DND-41 (cell line): ENCODE data around the gene ANKRD13B.

Experiments used
- ATAC-seq: fragments of 200-7000 bp; cut with Tn5 transposase; 3 replicates; pipeline ENCODE4 v1.9.1; 2021; ENCODE audit warnings: low read depth; ENCODE audit not compliant: insufficient read depth
- DNase-seq: peaks from one replicate; pipeline ENCODE4 v3.0.0-alpha.2; 2020
- H2AFZ ChIP-seq: 2 replicates; pipeline ENCODE4 v1.6.0; 2012; ENCODE audit warnings: low read depth, low read length
- H3K27ac ChIP-seq: 2 replicates; pipeline ENCODE4 v1.5.1; 2012; ENCODE audit warnings: low read length, inconsistent platforms
- H3K27me3 ChIP-seq: fragments of 200-600 bp; sonication (generic); 2 replicates; pipeline ENCODE4 v1.6.0; 2012; ENCODE audit warnings: low read length, mild to moderate bottlenecking, inconsistent platforms; ENCODE audit not compliant: insufficient read depth, poor library complexity
- H3K36me3 ChIP-seq: 2 replicates; pipeline ENCODE4 v1.5.1; 2012; ENCODE audit warnings: low read length, inconsistent platforms; ENCODE audit not compliant: insufficient read depth
- H3K4me1 ChIP-seq: 2 replicates; pipeline ENCODE4 v1.5.1; 2012; ENCODE audit warnings: mild to moderate bottlenecking, low read length; ENCODE audit not compliant: insufficient read depth
- H3K4me2 ChIP-seq: 2 replicates; pipeline ENCODE4 v1.6.0; 2012; ENCODE audit warnings: mild to moderate bottlenecking, moderate library complexity, low read length, inconsistent platforms; ENCODE audit not compliant: insufficient read depth
- H3K4me3 ChIP-seq, 2 experiments: fragments of 200-600 bp in 1 of 2; shearing (Covaris generic) in 1 of 2; 2 replicates each; pipeline ENCODE4 v1.5.1; 2012 to 2016; ENCODE audit warnings: inconsistent platforms in 2 of 2, low read length in 2 of 2, mild to moderate bottlenecking in 2 of 2, low read depth in 1 of 2, moderate library complexity in 1 of 2
- H3K79me2 ChIP-seq: 2 replicates; pipeline ENCODE4 v1.6.0; 2012; ENCODE audit warnings: low read length, inconsistent platforms; ENCODE audit not compliant: insufficient read depth
- H3K9ac ChIP-seq: 2 replicates; pipeline ENCODE4 v1.6.0; 2012; ENCODE audit warnings: low read depth, mild to moderate bottlenecking, inconsistent platforms, low read length, moderate library complexity
- H3K9me3 ChIP-seq: 2 replicates; pipeline ENCODE4 v1.5.1; 2012; ENCODE audit warnings: low read length, moderate library complexity, mild to moderate bottlenecking, inconsistent platforms; ENCODE audit not compliant: insufficient read depth, severe bottlenecking
- H4K20me1 ChIP-seq: 2 replicates; pipeline ENCODE4 v1.6.0; 2012; ENCODE audit warnings: low read length; ENCODE audit not compliant: insufficient read depth
- EZH2 ChIP-seq: IDR thresholded peaks from 3 replicates; pipeline ENCODE4 v1.6.1; 2012; ENCODE audit warnings: borderline replicate concordance, low read depth, mild to moderate bottlenecking, moderate library complexity, low read length, inconsistent platforms; ENCODE audit not compliant: severe bottlenecking
- TF ChIP-seq, protein P1 (sequence below): IDR thresholded peaks from 2 replicates; pipeline ENCODE4 v1.5.1; 2012; ENCODE audit warnings: borderline replicate concordance, low read length, moderate library complexity, mild to moderate bottlenecking; ENCODE audit not compliant: poor library complexity, severe bottlenecking; ENCODE audit errors: extremely low read depth

ANKRD13B gene

DNA sequence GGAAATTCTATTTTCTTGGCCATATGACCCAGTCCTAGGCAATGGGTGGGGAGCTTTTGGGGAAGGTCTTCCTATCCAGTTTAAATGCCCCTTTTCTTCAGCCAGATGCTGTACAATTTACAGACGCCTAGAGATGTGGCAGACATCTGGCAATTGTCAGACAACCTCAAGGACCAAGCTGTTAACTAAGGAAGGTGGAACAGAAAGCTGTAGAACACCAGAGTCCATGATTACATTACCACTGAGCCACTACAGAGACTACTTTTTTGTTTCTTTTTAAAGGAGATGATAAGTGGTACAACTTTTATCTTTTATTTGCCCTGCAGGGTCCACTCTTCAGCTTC is 50.9 kb downstream of the ANKRD13B start:
- DNase-seq (no peak), ATAC-seq (no peak)
- no peak overlapping the region for H2AFZ ChIP-seq
- no peaks in the 10 kb centered on the region for H3K9me3 ChIP-seq
- H3K9ac ChIP-seq = no peak overlapping the region
- H3K36me3 ChIP-seq = peaks cover 7% of the 10 kb centered on the region; the same call in 1 of the 2 replicates
- no peaks in the 10 kb centered on the region for H4K20me1 ChIP-seq
- H3K27me3 ChIP-seq = no peaks in the 10 kb centered on the region
- H3K4me1 ChIP-seq = no peaks in the 10 kb centered on the region
- H3K79me2 ChIP-seq = no peaks in the 10 kb centered on the region
- TF ChIP-seq EZH2 = no peak
- TF ChIP-seq, protein P1, sequence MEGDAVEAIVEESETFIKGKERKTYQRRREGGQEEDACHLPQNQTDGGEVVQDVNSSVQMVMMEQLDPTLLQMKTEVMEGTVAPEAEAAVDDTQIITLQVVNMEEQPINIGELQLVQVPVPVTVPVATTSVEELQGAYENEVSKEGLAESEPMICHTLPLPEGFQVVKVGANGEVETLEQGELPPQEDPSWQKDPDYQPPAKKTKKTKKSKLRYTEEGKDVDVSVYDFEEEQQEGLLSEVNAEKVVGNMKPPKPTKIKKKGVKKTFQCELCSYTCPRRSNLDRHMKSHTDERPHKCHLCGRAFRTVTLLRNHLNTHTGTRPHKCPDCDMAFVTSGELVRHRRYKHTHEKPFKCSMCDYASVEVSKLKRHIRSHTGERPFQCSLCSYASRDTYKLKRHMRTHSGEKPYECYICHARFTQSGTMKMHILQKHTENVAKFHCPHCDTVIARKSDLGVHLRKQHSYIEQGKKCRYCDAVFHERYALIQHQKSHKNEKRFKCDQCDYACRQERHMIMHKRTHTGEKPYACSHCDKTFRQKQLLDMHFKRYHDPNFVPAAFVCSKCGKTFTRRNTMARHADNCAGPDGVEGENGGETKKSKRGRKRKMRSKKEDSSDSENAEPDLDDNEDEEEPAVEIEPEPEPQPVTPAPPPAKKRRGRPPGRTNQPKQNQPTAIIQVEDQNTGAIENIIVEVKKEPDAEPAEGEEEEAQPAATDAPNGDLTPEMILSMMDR = no peak
- no peak overlapping the region for H3K27ac ChIP-seq
- H3K4me3 ChIP-seq = no peak overlapping the region
- H3K4me2 ChIP-seq = no peak overlapping the region

DNA sequence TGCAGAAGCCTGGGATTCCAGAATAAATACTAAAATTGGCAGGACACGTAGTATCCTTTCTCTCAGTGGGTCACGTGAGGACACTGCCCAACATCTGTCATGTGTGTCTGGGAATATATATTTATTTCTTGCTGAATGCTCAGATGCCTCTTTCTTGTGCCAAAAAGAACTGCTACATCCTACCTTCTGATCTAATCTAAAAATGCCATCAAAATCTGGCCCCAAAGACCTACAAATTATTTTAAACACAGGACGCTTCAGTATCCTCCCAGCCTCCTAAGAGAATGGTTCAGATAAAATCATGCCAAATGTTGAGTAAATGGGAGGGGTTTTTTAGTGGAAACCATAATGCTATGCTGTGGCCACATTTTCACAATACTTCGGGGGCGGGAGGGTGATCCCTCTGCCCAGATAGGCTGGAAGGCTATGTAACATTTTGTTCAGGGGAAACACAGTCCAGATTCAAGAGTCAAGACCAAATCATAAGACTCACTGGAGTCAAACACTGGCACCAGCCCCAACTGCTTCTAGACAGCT is 52.7 kb downstream of the ANKRD13B start:
- no peaks in the 10 kb centered on the region for H3K9me3 ChIP-seq
- H2AFZ ChIP-seq = no peak overlapping the region
- TF ChIP-seq, protein P1 = no peak
- TF ChIP-seq EZH2 = no peak
- H3K4me1 ChIP-seq = no peaks in the 10 kb centered on the region
- no peak overlapping the region for H3K4me3 ChIP-seq
- no peaks in the 10 kb centered on the region for H3K27me3 ChIP-seq
- DNase-seq (no peak), ATAC-seq (no peak)
- no peak overlapping the region for H3K4me2 ChIP-seq
- peaks cover 16% of the 10 kb centered on the region; the same call in 1 of the 2 replicates for H3K36me3 ChIP-seq
- H3K9ac ChIP-seq = no peak overlapping the region
- H3K79me2 ChIP-seq = no peaks in the 10 kb centered on the region
- H3K27ac ChIP-seq = no peak overlapping the region
- no peaks in the 10 kb centered on the region for H4K20me1 ChIP-seq

- Histone ChIP-seq H4K20me1 (no peaks in the 10 kb centered on the region), H3K4me1 (no peaks in the 10 kb centered on the region), H3K27ac (no peak overlapping the region), H3K36me3 (peaks cover 16% of the 10 kb centered on the region; the same call in 1 of the 2 replicates), H2AFZ (no peak overlapping the region), H3K9ac (no peak overlapping the region), H3K4me3 (no peak overlapping the region), H3K4me2 (no peak overlapping the region), H3K9me3 (no peaks in the 10 kb centered on the region), H3K27me3 (no peaks in the 10 kb centered on the region), H3K79me2 (no peaks in the 10 kb centered on the region)
- no peak for TF ChIP-seq EZH2
- TF ChIP-seq, protein P1 = no peak
- ATAC-seq (no peak), DNase-seq (no peak)
Observed at GRCh38 chr17:29648005-29648404, 55.1 kb downstream of the ANKRD13B start.
